Left ventricle myocardium inferior (tissue), 1 donor: ENCODE data around the gene SEMA3C. TPM values are rescaled to one million over a fixed set of nuclear protein-coding genes. Genes with fewer than 3 reads are reported as not detected.

Experiments
- DNase-seq: peaks from one replicate; pipeline ENCODE4 v3.0.0-alpha.2; 2020
- H3K27ac ChIP-seq: fragments of 200-600 bp; replicated peaks from 2 replicates; pipeline ENCODE4 v1.8.0; 2021
- H3K27me3 ChIP-seq: fragments of 200-600 bp; 2 replicates; pipeline ENCODE4 v1.8.0; 2021; ENCODE audit warnings: low read depth
- H3K36me3 ChIP-seq: fragments of 200-600 bp; 2 replicates; pipeline ENCODE4 v1.8.0; 2021
- H3K4me1 ChIP-seq: fragments of 200-600 bp; 2 replicates; pipeline ENCODE4 v1.8.0; 2021
- H3K4me3 ChIP-seq: fragments of 200-600 bp; 2 replicates; pipeline ENCODE4 v1.8.0; 2021; ENCODE audit warnings: mild to moderate bottlenecking, moderate library complexity
- H3K9me3 ChIP-seq: fragments of 200-600 bp; replicated peaks from 2 replicates; pipeline ENCODE4 v1.8.0; 2021
- CTCF ChIP-seq: fragments of 200-600 bp; IDR thresholded peaks from 2 replicates; pipeline ENCODE4 v1.8.0; 2021; ENCODE audit warnings: antibody characterized with exemption, mild to moderate bottlenecking, borderline replicate concordance
- intact Hi-C: fragments of 100-400 bp; cut with micrococcal nuclease; formaldehyde crosslinking; loops from one replicate; pipeline ENCODE4 v1.11.0; 2022
- total RNA-seq: library from RNA; stranded (reverse); fragmentation: NEBNext Ultra II Directional; extraction: Animal tissue kit (Norgen Biotek cat#: 25700); gene quantifications from one replicate; pipeline ENCODE4 v1.2.1, GENCODE V29; 2021
- donor health status: DM: no; HTN: yes; CAD: no; lungs with severe emphysema.

Gene SEMA3C
- total RNA-seq, 1 donor from 2014 or later, result 66.5 TPM

- peaks cover 36% of the 10 kb centered on the region for H3K4me1 ChIP-seq
- no peak for DNase-seq
- no peak for TF ChIP-seq CTCF
- no peaks in the 10 kb centered on the region for H3K36me3 ChIP-seq
- intact Hi-C loops, result no loop called here
- H3K4me3 ChIP-seq, result no peak overlapping the region
- H3K27me3 ChIP-seq, result no peaks in the 10 kb centered on the region
- H3K9me3 ChIP-seq, result no peaks in the 10 kb centered on the region
- H3K27ac ChIP-seq, result peak overlapping the region; percentile 82
These were observed 123.9 kb downstream of the SEMA3C start for GRCh38 chr7:80794631-80795573.

GRCh38 chr7:80791509-80791929, 127.3 kb downstream of the SEMA3C start:
- peak overlapping the region; percentile 82 for H3K27ac ChIP-seq
- DNase-seq, result no peak
- no peaks in the 10 kb centered on the region for H3K36me3 ChIP-seq
- TF ChIP-seq CTCF, result no peak
- H3K4me3 ChIP-seq, result no peak overlapping the region
- H3K4me1 ChIP-seq, result peaks cover 42% of the 10 kb centered on the region
- H3K9me3 ChIP-seq, result no peaks in the 10 kb centered on the region
- intact Hi-C loops, result no loop called here
- H3K27me3 ChIP-seq, result no peaks in the 10 kb centered on the region

- no peaks in the 10 kb centered on the region for H3K36me3 ChIP-seq
- H3K4me3 ChIP-seq, result no peak overlapping the region
- H3K27ac ChIP-seq, result peak overlapping the region; percentile 82
- H3K4me1 ChIP-seq, result peaks cover 42% of the 10 kb centered on the region
- no peak for TF ChIP-seq CTCF
- DNase-seq, result peak; percentile 23
- no peaks in the 10 kb centered on the region for H3K9me3 ChIP-seq
- H3K27me3 ChIP-seq, result no peaks in the 10 kb centered on the region
- intact Hi-C loops, result no loop called here
These were observed 128.0 kb downstream of the SEMA3C start for GRCh38 chr7:80790877-80791276.

GRCh38 chr7:80787721-80788120, 131.1 kb downstream of the SEMA3C start:
- TF ChIP-seq CTCF, result no peak
- intact Hi-C loops, result no loop called here
- H3K9me3 ChIP-seq, result no peaks in the 10 kb centered on the region

GRCh38 chr7:80785961-80786536, 132.8 kb downstream of the SEMA3C start:
- DNase-seq, result no peak
- H3K27ac ChIP-seq, result no peak overlapping the region
- H3K36me3 ChIP-seq, result no peaks in the 10 kb centered on the region
- intact Hi-C loops, result no loop called here
- TF ChIP-seq CTCF, result no peak
- H3K4me3 ChIP-seq, result no peak overlapping the region
- H3K9me3 ChIP-seq, result no peaks in the 10 kb centered on the region
- H3K4me1 ChIP-seq, result peaks cover 62% of the 10 kb centered on the region
- no peaks in the 10 kb centered on the region for H3K27me3 ChIP-seq

More at GRCh38 chr7:80787721-80788120, 131.1 kb downstream of the SEMA3C start:
- no peaks in the 10 kb centered on the region for H3K27me3 ChIP-seq
- DNase-seq, result no peak
- no peak overlapping the region for H3K27ac ChIP-seq
- peaks cover 60% of the 10 kb centered on the region for H3K4me1 ChIP-seq
- no peak overlapping the region for H3K4me3 ChIP-seq
- no peaks in the 10 kb centered on the region for H3K36me3 ChIP-seq
